SU-DHL-6 (cell line): ENCODE measurements around the gene NUP85.

Experiments used
- CTCF ChIP-seq: fragments of 200-600 bp; sonication (generic); IDR thresholded peaks from one replicate; pipeline ENCODE4 v1.5.1; 2017; ENCODE audit warnings: antibody characterized with exemption, mild to moderate bottlenecking, low read length, moderate library complexity; ENCODE audit not compliant: insufficient read depth, poor library complexity, severe bottlenecking
- EZH2phosphoT487 ChIP-seq: fragments of 200-600 bp; sonication (generic), shearing (Covaris generic); conservative IDR thresholded peaks from 2 replicates; pipeline ENCODE4 v1.6.1; 2018; ENCODE audit warnings: mild to moderate bottlenecking, antibody characterized with exemption, low read length, moderate library complexity, mixed read lengths

GRCh38 chr17:75241996-75242460, 36.5 kb downstream of the NUP85 start:
- no peak for TF ChIP-seq CTCF
- no peak for TF ChIP-seq EZH2phosphoT487
